Chondrocyte (in vitro differentiated cells): Measurements from ENCODE around the gene CCL7. TPM values are rescaled to one million over a fixed set of nuclear protein-coding genes. Genes with fewer than 3 reads are reported as not detected.

Source experiments
- DNase-seq: peaks from one replicate; pipeline ENCODE4 v3.0.0; 2021; ENCODE audit warnings: mixed read lengths, low spot score
- H3K27ac Mint-ChIP-seq: one replicate; pipeline ENCODE4 v1.8.0; 2021; ENCODE audit warnings: mild to moderate bottlenecking, moderate library complexity, mixed read lengths; ENCODE audit not compliant: unreplicated experiment
- H3K27me3 Mint-ChIP-seq: 2 replicates; pipeline ENCODE4 v1.8.0; 2021; ENCODE audit warnings: low read depth, mixed read lengths
- H3K36me3 Mint-ChIP-seq: 2 replicates; pipeline ENCODE4 v1.8.0; 2021; ENCODE audit warnings: low read depth, mixed read lengths
- H3K4me1 Mint-ChIP-seq: 2 replicates; pipeline ENCODE4 v1.8.0; 2021; ENCODE audit warnings: low read depth, mild to moderate bottlenecking, mixed read lengths
- H3K4me3 Mint-ChIP-seq: one replicate; pipeline ENCODE4 v1.8.0; 2021; ENCODE audit warnings: mild to moderate bottlenecking, moderate library complexity, mixed read lengths; ENCODE audit not compliant: unreplicated experiment
- H3K9me3 Mint-ChIP-seq: 2 replicates; pipeline ENCODE4 v1.8.0; 2021; ENCODE audit warnings: low read depth, mixed read lengths
- CTCF ChIP-seq: fragments of 200-600 bp; sonication (generic); IDR thresholded peaks from 2 replicates; pipeline ENCODE4 v1.5.0; 2021; ENCODE audit warnings: antibody characterized with exemption, mild to moderate bottlenecking, moderate library complexity
- total RNA-seq: library from RNA; stranded (reverse); gene quantifications from 3 replicates; pipeline ENCODE4 v1.2.1, GENCODE V29; 2021

The CCL7 gene
- total RNA-seq, 1 donor from 2014 or later = not detected

GRCh38 chr17:34242587-34243363 lies 27.2 kb upstream of the CCL7 start:
- Mint-ChIP-seq H3K9me3 (no peaks in the 10 kb centered on the region), H3K27ac (peak overlapping the region; percentile 66), H3K4me3 (no peak overlapping the region), H3K36me3 (no peaks in the 10 kb centered on the region), H3K27me3 (no peaks in the 10 kb centered on the region), H3K4me1 (peaks cover 37% of the 10 kb centered on the region)
- no peak for TF ChIP-seq CTCF
- DNase-seq = no peak

GRCh38 chr17:34243364-34244320 lies 26.4 kb upstream of the CCL7 start:
- Mint-ChIP-seq H3K4me3 (no peak overlapping the region), H3K27ac (no peak overlapping the region), H3K36me3 (no peaks in the 10 kb centered on the region)

DNA sequence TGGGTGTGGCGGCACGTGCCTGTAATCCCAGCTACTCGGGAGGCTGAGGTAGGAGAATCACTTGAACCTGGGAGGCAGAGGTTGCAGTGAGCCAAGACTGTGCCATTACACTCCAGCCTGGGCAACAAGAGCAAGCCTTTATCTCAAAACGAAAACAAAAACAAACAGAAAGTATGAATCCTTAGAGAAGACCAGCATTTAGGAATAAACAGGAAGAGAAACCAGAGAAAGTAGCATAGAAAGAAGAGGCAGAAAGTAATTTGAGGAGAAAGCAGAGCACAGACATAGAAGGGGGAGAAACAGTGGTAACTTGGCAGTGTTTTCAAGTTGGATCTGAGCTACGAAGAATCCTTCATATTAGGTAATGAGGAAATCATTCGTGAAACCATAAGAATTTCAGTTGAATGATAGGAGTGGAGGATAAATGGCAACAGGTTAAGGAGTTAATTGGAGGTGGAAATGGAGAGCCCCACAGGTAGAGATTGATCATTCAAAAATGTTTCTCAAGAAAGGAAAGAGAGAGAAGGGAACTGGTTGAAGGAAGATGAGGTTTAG lies 24.6 kb upstream of the CCL7 start:
- Mint-ChIP-seq H3K27ac (no peak overlapping the region), H3K27me3 (no peaks in the 10 kb centered on the region), H3K4me1 (peaks cover 48% of the 10 kb centered on the region), H3K9me3 (no peaks in the 10 kb centered on the region), H3K36me3 (no peaks in the 10 kb centered on the region), H3K4me3 (no peak overlapping the region)
- DNase-seq = no peak
- no peak for TF ChIP-seq CTCF

More at GRCh38 chr17:34243364-34244320, 26.4 kb upstream of the CCL7 start:
- no peak for DNase-seq
- H3K4me1 Mint-ChIP-seq = peaks cover 42% of the 10 kb centered on the region
- no peak for TF ChIP-seq CTCF
- no peaks in the 10 kb centered on the region for H3K27me3 Mint-ChIP-seq
- no peaks in the 10 kb centered on the region for H3K9me3 Mint-ChIP-seq

- no peak for DNase-seq
- Mint-ChIP-seq H3K9me3 (no peaks in the 10 kb centered on the region), H3K4me3 (no peak overlapping the region), H3K27ac (peak overlapping the region; percentile 3), H3K36me3 (no peaks in the 10 kb centered on the region), H3K4me1 (peaks cover 50% of the 10 kb centered on the region), H3K27me3 (no peaks in the 10 kb centered on the region)
- no peak for TF ChIP-seq CTCF
Observed at GRCh38 chr17:34246446-34246845, 23.6 kb upstream of the CCL7 start.

DNA sequence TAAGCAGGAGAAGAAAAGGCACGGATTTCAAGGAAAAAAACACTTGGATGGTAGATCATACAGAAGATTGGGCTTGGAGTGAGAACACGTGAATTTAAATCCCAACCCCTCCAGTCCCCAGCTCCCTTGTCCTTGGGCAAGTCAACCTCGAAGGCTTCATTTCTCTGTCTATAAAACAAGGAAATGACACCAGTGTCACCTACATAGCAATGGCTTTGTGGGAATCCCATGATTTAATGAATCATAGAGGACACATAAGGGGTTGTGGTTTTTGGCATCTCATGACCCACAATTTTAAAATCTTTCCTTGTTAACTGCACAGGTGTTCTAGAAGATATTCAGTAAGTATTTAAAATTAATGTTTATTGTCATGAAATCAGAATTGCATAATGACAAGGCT lies 23.1 kb upstream of the CCL7 start:
- DNase-seq = no peak
- no peaks in the 10 kb centered on the region for H3K27me3 Mint-ChIP-seq
- H3K27ac Mint-ChIP-seq = no peak overlapping the region
- H3K4me1 Mint-ChIP-seq = peaks cover 54% of the 10 kb centered on the region
- H3K36me3 Mint-ChIP-seq = no peaks in the 10 kb centered on the region
- H3K4me3 Mint-ChIP-seq = no peak overlapping the region
- TF ChIP-seq CTCF = no peak
- H3K9me3 Mint-ChIP-seq = no peaks in the 10 kb centered on the region
